ENCODE data around the gene CLIP2.

DNA sequence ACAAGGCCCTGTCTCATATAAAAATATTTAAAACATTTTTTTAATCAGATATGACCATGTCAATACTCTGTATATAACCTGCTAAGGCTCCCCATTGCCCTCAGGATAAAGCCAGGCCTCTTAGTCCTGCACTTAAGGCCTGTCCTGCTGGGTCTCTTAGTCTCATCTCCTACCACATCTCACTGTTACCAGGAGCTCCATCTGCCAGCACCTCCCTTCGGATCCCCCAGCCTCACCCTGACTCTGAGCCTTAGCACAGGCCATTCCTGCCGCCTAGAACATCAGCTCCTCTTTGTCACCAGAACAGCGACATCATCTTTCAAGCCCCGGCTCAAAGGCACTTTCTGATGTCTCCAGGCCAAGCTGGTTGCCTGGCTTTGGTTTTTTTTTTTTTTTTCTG lies 138.8 kb downstream of the CLIP2 start:
- TF ChIP-seq, protein P1, sequence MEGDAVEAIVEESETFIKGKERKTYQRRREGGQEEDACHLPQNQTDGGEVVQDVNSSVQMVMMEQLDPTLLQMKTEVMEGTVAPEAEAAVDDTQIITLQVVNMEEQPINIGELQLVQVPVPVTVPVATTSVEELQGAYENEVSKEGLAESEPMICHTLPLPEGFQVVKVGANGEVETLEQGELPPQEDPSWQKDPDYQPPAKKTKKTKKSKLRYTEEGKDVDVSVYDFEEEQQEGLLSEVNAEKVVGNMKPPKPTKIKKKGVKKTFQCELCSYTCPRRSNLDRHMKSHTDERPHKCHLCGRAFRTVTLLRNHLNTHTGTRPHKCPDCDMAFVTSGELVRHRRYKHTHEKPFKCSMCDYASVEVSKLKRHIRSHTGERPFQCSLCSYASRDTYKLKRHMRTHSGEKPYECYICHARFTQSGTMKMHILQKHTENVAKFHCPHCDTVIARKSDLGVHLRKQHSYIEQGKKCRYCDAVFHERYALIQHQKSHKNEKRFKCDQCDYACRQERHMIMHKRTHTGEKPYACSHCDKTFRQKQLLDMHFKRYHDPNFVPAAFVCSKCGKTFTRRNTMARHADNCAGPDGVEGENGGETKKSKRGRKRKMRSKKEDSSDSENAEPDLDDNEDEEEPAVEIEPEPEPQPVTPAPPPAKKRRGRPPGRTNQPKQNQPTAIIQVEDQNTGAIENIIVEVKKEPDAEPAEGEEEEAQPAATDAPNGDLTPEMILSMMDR (IDR thresholded peaks at IDR 0.05): no peak
- no peak for TF ChIP-seq EP300 (IDR thresholded peaks at IDR 0.05; ENCODE audit: low read depth)
- TF ChIP-seq POLR2A (IDR thresholded peaks at IDR 0.05): no peak

Data from transverse colon (tissue), 3 donors.